CD4-positive, alpha-beta T cell treated with Interleukin-2 at 100 ng/mL for 4 hours (primary cell): ENCODE measurements around the gene NEURL1.

Experiments used
- DNase-seq: peaks from one replicate; pipeline ENCODE4 v3.0.0-alpha.2; 2020; ENCODE audit warnings: low spot score

Gene NEURL1

DNA sequence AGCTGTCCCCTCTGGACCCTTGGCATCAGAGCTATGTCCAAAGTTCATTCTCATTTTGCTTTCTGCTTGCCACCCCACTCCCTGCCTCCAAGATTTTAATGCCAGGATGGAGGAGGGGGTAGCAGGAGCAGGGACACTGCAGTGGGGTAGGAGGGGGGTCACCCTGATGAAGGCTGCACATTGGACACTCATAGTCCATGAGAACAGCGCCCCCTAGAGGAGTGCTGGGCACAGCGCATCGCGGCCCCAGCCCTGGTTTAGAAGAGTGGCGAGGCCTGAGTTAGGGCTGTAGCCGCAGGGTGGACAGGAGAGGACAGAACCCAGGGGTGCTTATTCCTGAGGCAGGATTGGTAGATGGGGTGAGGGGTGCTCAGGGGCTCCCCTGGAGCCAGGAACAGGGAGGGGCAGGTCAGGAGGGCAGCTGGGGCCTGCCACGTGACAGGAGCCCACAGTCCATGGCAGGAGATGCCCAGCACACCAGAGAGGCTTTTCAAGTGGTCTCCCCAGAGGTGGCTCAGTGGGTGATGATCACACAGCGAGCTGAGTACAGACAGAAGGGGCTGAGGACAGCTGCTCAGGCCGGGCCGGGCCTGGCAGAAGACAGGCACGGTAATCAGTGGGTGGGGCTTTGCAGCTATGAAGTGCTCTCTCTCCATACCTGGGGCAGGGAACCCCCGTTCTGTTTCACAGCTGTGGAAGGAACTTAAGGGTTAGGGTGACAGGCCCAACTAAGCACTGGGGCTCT is 71.4 kb downstream of the NEURL1 start:
- no peak for DNase-seq

DNA sequence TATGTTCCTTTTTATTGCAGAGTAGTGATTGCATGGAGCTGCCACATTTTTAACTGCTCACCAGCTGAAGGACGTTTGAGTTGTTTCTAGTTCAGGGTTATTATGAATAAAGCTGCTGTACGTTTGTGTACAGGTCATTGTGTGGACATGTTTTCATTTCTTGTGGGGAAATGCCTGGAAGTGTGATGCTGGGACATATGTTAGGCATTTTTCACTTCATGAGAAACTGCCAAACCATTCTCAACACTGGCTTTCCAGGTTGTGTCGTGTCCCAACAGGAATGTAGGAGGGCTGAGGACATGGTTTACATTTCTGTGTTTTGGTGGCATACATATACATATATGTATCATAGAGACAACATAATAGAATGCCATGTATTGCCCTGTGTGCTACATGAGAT is 73.0 kb downstream of the NEURL1 start:
- no peak for DNase-seq

DNA sequence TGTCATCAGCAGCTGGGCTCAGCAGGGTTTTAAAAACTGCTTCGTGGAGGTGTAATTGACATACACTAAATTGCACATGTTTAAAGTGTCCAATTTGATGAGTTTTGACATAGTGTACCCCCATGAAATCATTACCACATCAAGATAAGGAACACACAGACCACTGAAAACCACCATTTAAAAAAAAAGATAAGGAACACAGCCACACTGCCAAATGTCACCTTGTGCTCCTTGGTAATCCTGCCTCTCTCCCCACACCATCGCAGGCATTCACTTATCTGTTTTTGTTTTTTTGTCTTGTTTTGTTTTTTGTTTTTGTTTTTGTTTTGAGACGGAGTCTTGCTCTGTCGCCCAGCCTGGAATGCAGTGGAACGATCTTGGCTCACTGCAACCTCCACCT is 75.0 kb downstream of the NEURL1 start:
- no peak for DNase-seq

- DNase-seq: no peak
These were observed 76.4 kb downstream of the NEURL1 start for GRCh38 chr10:103569896-103570295.

DNA sequence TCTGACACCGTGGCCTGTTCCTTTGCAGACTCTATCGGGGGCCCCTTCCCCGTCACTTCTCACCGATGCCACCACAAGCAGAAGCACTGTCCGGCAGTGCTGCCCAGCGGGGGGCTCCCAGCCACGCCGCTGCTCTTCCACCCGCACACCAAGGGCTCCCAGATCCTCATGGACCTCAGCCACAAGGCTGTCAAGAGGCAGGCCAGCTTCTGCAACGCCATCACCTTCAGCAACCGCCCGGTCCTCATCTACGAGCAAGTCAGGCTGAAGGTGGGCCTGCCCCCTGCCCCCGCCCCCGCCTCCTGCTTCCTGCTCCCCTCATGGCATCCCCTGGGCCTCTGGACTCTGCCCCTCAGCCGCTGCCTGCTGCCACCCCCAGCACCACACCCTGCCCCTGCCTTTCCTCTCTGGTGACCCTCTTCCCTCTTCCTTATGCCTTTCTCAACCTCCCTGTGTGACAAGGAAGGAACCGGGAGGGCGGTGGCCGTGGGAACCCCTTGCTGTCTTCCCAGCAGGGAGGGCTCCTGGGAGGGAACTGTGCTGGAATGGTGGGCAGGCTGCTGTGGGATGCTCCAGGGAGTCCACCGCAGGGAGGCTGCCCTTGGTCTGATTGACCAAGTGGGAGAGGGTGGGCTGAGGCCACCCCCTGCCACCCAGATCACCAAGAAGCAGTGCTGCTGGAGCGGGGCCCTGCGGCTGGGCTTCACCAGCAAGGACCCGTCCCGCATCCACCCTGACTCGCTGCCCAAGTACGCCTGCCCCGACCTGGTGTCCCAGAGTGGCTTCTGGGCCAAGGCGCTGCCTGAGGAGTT is 77.5 kb downstream of the NEURL1 start:
- DNase-seq: no peak

- no peak for DNase-seq
These were observed 78.1 kb downstream of the NEURL1 start for GRCh38 chr10:103571656-103571975.

GRCh38 chr10:103572347-103573204 is 79.1 kb downstream of the NEURL1 start:
- no peak for DNase-seq

DNA sequence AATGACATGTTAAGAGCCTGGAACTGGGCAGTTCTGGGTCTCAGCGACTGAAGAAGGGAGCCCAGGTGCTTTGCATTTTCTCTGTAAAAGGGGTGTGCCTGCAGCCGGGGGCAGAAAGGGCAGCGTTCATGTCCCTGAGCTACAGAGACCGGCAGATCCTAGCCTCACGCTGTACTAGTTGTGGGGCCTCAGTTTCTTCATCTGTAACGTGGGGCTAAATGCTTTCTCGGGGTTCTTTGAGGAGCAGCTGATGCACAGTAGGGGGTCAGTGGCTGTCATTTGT is 79.6 kb downstream of the NEURL1 start:
- DNase-seq: no peak

DNA sequence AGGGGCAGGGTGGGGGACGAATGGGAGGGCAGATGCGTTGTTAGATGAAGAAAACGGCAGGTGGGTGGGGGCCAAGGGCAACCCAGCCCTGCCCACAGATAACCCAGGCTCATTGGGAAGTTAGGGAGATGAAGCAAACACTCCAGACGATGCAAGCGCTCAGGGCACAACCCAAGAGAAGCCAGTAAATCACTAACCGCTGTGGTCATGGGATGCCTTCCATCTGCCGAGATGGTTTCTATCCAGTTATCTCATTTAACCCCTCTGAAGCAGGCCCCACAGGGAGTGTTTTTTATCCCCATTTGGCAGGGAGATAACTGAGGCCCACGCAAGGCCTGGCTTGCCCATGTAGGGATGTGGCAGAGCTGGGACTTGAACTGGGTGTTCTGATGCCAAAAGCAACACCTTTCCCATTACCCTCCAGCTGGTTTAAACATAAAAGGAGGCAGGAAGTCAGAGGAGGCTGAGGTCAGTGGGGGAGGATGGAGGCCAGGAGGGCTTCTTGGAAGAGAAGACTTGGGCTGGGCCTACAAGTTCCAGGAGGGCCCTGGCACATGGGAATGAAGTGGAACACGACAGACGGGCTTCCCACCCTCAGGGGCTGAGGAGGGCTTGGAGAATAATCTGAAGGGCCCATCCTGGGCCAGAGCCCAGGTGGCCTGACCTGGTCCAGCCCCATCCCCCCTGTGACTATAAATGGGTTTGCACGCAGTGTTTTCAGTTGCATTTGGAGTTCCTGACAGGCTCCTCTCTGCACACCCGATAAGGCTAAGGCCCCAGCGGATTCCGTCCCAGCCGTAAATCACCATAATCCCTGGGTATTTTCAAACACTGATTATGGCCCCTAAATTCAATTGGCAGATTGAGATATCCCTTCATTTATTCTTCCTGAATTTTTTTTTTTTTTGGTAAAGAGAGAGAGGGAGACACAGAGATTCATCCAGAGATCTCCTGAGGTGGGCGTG is 80.9 kb downstream of the NEURL1 start:
- no peak for DNase-seq

GRCh38 chr10:103575416-103576075 is 82.0 kb downstream of the NEURL1 start:
- DNase-seq: no peak

DNA sequence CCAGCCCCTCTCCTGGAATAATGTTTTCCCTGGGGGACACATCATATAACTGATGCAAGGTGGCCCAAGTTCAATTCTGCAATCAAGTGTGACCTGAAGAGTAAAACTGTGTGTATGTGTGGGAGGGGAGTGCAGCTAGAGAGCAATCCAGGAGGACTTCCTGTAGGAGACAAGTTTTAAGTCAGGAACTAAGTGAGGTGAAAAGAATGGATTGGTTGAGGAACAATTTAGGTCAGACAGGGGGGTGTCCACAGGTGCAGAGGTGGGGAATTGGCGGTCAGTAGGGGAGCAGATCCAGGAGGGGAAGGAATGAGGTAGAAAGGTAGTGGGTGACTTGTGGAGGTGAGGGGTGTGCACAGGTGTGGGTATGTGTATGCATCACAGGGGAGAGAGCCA is 82.6 kb downstream of the NEURL1 start:
- no peak for DNase-seq

GRCh38 chr10:103576862-103577261 is 83.4 kb downstream of the NEURL1 start:
- no peak for DNase-seq

- no peak for DNase-seq
These were observed 85.4 kb downstream of the NEURL1 start for GRCh38 chr10:103578782-103579382.

DNA sequence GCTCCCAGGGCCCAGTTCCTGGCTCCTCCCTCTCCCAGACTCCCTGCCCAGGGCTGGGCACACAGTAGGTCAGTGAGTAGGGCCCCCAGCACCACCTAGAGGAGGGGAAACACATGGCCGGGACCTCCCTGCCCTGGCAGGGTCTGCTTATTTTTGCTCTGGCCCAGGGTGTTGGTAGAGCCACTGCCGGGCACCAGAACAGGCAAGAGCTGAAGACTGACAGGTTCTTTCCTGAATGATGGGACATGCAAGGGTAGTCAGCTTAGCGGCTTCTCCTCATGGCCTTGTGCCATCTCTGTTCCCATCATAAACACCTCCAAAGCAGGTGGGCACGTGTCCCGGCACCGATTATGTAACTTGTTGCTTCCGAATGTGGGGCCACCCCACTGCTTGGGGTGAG is 86.5 kb downstream of the NEURL1 start:
- no peak for DNase-seq

- DNase-seq: no peak
These were observed 86.9 kb downstream of the NEURL1 start for GRCh38 chr10:103580430-103580829.

GRCh38 chr10:103581499-103581898 is 88.0 kb downstream of the NEURL1 start:
- no peak for DNase-seq

DNA sequence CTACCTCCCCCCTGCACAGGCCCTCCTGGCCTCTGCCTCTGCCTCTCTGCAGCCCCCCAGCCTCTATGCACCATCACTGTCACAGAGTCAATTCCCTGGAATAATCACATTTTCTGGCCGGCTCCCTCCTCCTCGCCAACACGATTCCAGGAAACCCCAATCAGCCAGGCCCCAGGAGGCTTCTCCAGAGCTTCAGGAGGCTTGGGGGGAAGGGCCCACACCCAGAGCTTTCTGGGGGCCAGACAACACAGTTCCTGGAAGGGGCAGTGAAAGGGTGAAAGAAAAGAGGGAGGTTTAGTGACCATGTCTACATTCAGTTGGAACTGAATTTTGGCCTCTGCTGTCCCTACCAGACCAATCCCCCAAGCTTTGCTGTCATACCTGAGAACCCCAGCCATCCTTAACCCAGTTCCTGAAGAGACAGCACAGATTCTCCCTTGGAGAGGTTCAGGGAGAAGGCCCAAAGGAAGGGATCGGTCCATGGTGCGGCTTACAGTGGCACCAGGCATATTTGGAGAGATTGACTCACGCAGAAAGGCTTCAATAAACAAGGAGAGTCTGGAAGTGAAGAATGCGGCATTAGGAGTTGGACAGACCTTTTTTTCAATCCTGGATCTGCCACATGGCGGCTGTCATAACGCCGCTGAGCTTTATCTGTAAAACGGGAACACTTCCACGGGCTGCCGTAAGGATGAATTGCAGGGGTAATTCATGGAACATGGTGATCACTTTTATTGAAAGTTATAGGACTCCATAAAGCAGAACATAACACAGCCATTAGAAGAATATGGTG is 89.0 kb downstream of the NEURL1 start:
- no peak for DNase-seq

DNA sequence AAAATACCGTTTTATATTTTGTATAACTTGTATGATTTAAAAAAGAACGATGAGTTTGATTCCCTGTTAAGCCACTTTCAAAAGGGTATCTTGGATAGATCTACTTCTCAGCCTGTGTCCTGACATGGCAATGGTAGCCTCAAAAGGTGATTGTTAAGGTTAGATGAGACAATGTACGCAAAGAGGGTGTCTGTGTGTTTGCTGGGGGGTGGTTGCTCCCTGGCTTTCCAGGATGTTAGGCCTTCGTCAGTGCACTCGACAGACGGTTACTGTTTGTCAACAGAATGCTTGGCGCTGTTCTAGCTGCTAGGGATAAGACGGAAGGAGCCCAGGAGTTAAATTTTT is 90.3 kb downstream of the NEURL1 start:
- DNase-seq: no peak

DNA sequence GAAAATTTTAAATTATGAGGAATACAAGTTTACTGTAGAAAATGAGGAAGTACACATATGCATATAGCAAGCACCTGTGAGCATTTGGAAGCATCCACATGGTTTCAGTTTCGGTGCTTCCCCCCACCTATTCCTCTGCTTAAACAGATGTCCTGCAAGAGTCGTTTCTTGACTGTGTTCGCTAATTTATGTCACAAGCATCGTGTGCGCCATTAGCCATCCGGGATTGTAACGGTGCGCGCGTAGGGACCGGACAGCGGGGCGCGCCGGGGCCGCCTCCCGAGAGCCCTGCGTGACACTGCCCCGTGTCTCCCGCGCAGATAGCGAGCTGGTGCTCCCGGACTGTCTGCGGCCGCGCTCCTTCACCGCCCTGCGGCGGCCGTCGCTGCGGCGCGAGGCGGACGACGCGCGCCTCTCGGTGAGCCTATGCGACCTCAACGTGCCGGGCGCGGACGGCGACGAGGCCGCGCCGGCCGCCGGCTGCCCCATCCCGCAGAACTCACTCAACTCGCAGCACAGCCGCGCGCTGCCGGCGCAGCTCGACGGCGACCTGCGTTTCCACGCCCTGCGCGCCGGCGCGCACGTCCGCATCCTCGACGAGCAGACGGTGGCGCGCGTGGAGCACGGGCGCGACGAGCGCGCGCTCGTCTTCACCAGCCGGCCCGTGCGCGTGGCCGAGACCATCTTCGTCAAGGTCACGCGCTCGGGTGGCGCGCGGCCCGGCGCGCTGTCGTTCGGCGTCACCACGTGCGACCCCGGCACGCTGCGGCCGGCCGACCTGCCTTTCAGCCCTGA is 90.9 kb downstream of the NEURL1 start:
- DNase-seq: peak; percentile 82
